ENCODE results near the gene DLG2. TPM values are rescaled to one million over a fixed set of nuclear protein-coding genes. Genes with fewer than 3 reads are reported as not detected.

DLG2 gene
- total and polyA plus RNA-seq, 9 of the 15 experiments (the other 6 are each of a cell fraction or from before 2014, with no cell fraction given) = 0.52 to 1.6 (median 0.95) TPM

DNA sequence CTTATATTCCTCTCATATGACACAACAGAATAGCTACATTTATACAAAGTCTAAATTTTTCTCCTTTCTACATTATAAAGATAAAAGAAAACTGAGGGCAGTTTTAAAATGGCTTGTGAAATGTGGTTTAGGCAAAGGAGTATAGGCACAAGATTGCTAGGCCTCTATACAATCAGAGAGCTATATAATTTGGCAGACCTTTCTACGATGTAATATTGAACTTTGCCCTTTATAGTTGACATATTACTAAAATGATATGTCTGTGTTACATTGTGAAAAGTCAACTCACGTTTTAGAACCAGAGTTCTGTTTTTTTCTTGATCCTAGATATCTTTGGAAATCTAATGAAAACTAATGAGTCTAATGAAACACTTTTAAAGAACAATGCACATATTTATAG is 430.2 kb downstream of the DLG2 start:
- Histone ChIP-seq H3K9me3 (replicated peaks; ENCODE audit: control insufficient read depth, insufficient read depth, low read depth, low read length) (no peaks in the 10 kb centered on the region), H3K4me3 (no peak overlapping the region), H3K4me1 (replicated peaks in 1 of 2; ENCODE audit: control insufficient read depth in 2 of 2, insufficient read depth in 2 of 2, low read length in 2 of 2) (no peaks in the 10 kb centered on the region), H3K36me3 (ENCODE audit: control insufficient read depth, insufficient read depth, low read length) (no peaks in the 10 kb centered on the region), H3K9me1 (ENCODE audit: control insufficient read depth, insufficient read depth, low read length) (no peaks in the 10 kb centered on the region), H3K79me2 (ENCODE audit: control insufficient read depth, insufficient read depth, low read length) (no peaks in the 10 kb centered on the region), H2AFZ (ENCODE audit: low read depth, low read length) (no peak overlapping the region), H3K9ac (ENCODE audit: insufficient read depth in 1 of 2, low read depth in 2 of 2, low read length in 2 of 2) (no peak overlapping the region), H3K27me3 (ENCODE audit: control insufficient read depth in 2 of 2, insufficient read depth in 2 of 2, low read length in 2 of 2) (no peaks in the 10 kb centered on the region), H3K27ac (ENCODE audit: extremely low read depth, low read depth, low read length) (no peak overlapping the region), H4K20me1 (replicated peaks; ENCODE audit: control insufficient read depth, insufficient read depth, low read length) (no peaks in the 10 kb centered on the region), H3K4me2 (ENCODE audit: insufficient read depth, low read length) (no peak overlapping the region)
- ATAC-seq (no peak), FAIRE-seq (no peak), DNase-seq (ENCODE audit: extremely low read depth in 1 of 4, low spot score in 3 of 4) (no peak)
- 4% methylated on average over 2 of the region's 2 CpGs for WGBS (ENCODE audit: insufficient coverage, low coverage, missing lambda C conversion rate)
- ChIA-PET CTCF (ENCODE audit: low intra/inter-chr PET ratio) (no interaction called here), POLR2A (interaction anchor here (1.0 kb wide), 1 partner anchor 12 kb away, joined by 3 read pairs; no protein-coding TSS in a partner anchor)
- BruUV-seq (replicated peaks) = no TSS peak
- intact Hi-C loops (cut with micrococcal nuclease) = no loop called here
- in situ Hi-C loops (cut with MboI) = no loop called here
- TF ChIP-seq POU5F1 (IDR thresholded peaks at IDR 0.05; ENCODE audit: borderline replicate concordance, low read depth, low read length, partially characterized antibody) (no peak), NCOA2 (IDR thresholded peaks at IDR 0.05; ENCODE audit: partially characterized antibody in 2 of 2) (no peak), ZNF224 (CRISPR knock-in tag; IDR thresholded peaks at IDR 0.05) (no peak), ADNP (tag; IDR thresholded peaks at IDR 0.05) (no peak), PURB (CRISPR knock-in tag; IDR thresholded peaks at IDR 0.05; ENCODE audit: low read depth) (no peak), C11orf30 (IDR thresholded peaks at IDR 0.05; ENCODE audit: low read depth) (no peak), SMARCB1 (IDR thresholded peaks at IDR 0.05; ENCODE audit: insufficient read length, low read depth) (no peak), ILK (tag; IDR thresholded peaks at IDR 0.05; ENCODE audit: borderline replicate concordance, low read depth) (no peak), HDGF (IDR thresholded peaks at IDR 0.05) (no peak)
- TF ChIP-seq, protein P1, sequence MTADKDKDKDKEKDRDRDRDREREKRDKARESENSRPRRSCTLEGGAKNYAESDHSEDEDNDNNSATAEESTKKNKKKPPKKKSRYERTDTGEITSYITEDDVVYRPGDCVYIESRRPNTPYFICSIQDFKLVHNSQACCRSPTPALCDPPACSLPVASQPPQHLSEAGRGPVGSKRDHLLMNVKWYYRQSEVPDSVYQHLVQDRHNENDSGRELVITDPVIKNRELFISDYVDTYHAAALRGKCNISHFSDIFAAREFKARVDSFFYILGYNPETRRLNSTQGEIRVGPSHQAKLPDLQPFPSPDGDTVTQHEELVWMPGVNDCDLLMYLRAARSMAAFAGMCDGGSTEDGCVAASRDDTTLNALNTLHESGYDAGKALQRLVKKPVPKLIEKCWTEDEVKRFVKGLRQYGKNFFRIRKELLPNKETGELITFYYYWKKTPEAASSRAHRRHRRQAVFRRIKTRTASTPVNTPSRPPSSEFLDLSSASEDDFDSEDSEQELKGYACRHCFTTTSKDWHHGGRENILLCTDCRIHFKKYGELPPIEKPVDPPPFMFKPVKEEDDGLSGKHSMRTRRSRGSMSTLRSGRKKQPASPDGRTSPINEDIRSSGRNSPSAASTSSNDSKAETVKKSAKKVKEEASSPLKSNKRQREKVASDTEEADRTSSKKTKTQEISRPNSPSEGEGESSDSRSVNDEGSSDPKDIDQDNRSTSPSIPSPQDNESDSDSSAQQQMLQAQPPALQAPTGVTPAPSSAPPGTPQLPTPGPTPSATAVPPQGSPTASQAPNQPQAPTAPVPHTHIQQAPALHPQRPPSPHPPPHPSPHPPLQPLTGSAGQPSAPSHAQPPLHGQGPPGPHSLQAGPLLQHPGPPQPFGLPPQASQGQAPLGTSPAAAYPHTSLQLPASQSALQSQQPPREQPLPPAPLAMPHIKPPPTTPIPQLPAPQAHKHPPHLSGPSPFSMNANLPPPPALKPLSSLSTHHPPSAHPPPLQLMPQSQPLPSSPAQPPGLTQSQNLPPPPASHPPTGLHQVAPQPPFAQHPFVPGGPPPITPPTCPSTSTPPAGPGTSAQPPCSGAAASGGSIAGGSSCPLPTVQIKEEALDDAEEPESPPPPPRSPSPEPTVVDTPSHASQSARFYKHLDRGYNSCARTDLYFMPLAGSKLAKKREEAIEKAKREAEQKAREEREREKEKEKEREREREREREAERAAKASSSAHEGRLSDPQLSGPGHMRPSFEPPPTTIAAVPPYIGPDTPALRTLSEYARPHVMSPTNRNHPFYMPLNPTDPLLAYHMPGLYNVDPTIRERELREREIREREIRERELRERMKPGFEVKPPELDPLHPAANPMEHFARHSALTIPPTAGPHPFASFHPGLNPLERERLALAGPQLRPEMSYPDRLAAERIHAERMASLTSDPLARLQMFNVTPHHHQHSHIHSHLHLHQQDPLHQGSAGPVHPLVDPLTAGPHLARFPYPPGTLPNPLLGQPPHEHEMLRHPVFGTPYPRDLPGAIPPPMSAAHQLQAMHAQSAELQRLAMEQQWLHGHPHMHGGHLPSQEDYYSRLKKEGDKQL (CRISPR knock-in tag; IDR thresholded peaks at IDR 0.05; ENCODE audit: borderline replicate concordance) = no peak
- TF ChIP-seq, protein P2, sequence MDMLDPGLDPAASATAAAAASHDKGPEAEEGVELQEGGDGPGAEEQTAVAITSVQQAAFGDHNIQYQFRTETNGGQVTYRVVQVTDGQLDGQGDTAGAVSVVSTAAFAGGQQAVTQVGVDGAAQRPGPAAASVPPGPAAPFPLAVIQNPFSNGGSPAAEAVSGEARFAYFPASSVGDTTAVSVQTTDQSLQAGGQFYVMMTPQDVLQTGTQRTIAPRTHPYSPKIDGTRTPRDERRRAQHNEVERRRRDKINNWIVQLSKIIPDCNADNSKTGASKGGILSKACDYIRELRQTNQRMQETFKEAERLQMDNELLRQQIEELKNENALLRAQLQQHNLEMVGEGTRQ (CRISPR knock-in tag; IDR thresholded peaks at IDR 0.05) = no peak
- TF ChIP-seq, protein P3, sequence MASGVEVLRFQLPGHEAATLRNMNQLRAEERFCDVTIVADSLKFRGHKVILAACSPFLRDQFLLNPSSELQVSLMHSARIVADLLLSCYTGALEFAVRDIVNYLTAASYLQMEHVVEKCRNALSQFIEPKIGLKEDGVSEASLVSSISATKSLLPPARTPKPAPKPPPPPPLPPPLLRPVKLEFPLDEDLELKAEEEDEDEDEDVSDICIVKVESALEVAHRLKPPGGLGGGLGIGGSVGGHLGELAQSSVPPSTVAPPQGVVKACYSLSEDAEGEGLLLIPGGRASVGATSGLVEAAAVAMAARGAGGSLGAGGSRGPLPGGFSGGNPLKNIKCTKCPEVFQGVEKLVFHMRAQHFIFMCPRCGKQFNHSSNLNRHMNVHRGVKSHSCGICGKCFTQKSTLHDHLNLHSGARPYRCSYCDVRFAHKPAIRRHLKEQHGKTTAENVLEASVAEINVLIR (CRISPR knock-in tag; IDR thresholded peaks at IDR 0.05) = no peak
- TF ChIP-seq, protein P4, sequence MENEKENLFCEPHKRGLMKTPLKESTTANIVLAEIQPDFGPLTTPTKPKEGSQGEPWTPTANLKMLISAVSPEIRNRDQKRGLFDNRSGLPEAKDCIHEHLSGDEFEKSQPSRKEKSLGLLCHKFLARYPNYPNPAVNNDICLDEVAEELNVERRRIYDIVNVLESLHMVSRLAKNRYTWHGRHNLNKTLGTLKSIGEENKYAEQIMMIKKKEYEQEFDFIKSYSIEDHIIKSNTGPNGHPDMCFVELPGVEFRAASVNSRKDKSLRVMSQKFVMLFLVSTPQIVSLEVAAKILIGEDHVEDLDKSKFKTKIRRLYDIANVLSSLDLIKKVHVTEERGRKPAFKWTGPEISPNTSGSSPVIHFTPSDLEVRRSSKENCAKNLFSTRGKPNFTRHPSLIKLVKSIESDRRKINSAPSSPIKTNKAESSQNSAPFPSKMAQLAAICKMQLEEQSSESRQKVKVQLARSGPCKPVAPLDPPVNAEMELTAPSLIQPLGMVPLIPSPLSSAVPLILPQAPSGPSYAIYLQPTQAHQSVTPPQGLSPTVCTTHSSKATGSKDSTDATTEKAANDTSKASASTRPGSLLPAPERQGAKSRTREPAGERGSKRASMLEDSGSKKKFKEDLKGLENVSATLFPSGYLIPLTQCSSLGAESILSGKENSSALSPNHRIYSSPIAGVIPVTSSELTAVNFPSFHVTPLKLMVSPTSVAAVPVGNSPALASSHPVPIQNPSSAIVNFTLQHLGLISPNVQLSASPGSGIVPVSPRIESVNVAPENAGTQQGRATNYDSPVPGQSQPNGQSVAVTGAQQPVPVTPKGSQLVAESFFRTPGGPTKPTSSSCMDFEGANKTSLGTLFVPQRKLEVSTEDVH (IDR thresholded peaks at IDR 0.05; ENCODE audit: low read depth, partially characterized antibody) = no peak

Data from K562 (cell line).